HepG2 (cell line): ENCODE results near the gene CRY1. TPM values are rescaled to one million over a fixed set of nuclear protein-coding genes. Genes with fewer than 3 reads are reported as not detected.

Source experiments
- NONO ChIP-seq, 2 experiments: fragments of 450-650 bp in 1 of 2; sonication (generic) in 1 of 2; formaldehyde crosslinking in 1 of 2; IDR thresholded peaks in 1 of 2; conservative IDR thresholded peaks in 1 of 2; 2 replicates each; pipeline versions ENCODE4 v1.6.1 to v1.8.0; 2017 to 2022; ENCODE audit warnings: mild to moderate bottlenecking in 1 of 2, missing genetic modification reagents in 1 of 2, moderate library complexity in 1 of 2
- NPAS2 ChIP-seq: sonication (generic); formaldehyde crosslinking; IDR thresholded peaks from 2 replicates; pipeline ENCODE4 v1.8.0; 2022; ENCODE audit warnings: mild to moderate bottlenecking, missing genetic modification reagents, borderline replicate concordance
- RELA ChIP-seq: sonication (generic); formaldehyde crosslinking; IDR thresholded peaks from 2 replicates; pipeline ENCODE4 v1.4.0; 2020; ENCODE audit warnings: missing genetic modification reagents
- TBL1XR1 ChIP-seq: fragments of 150-350 bp; IDR thresholded peaks from 2 replicates; pipeline ENCODE4 v1.6.1; 2014; ENCODE audit warnings: borderline replicate concordance, low read length; ENCODE audit not compliant: partially characterized antibody
- WIZ ChIP-seq: sonication (generic); formaldehyde crosslinking; IDR thresholded peaks from 2 replicates; pipeline ENCODE4 v1.5.1; 2020; ENCODE audit warnings: mild to moderate bottlenecking, missing genetic modification reagents
- ZNF224 ChIP-seq: sonication (generic); formaldehyde crosslinking; IDR thresholded peaks from 2 replicates; pipeline ENCODE4 v1.5.0; 2020; ENCODE audit warnings: mild to moderate bottlenecking, missing genetic modification reagents
- ZNF251 ChIP-seq: sonication (generic); formaldehyde crosslinking; IDR thresholded peaks from 2 replicates; pipeline ENCODE4 v1.9.0; 2021; ENCODE audit warnings: mild to moderate bottlenecking, missing genetic modification reagents
- ZNF496 ChIP-seq: sonication (generic); formaldehyde crosslinking; IDR thresholded peaks from 2 replicates; pipeline ENCODE4 v1.8.1; 2023; ENCODE audit warnings: mild to moderate bottlenecking, moderate library complexity, missing genetic modification reagents; ENCODE audit not compliant: insufficient replicate concordance
- ZNF605 ChIP-seq: sonication (generic); formaldehyde crosslinking; IDR thresholded peaks from 2 replicates; pipeline ENCODE4 v1.8.0; 2022; ENCODE audit warnings: mild to moderate bottlenecking, missing genetic modification reagents
- ZNF773 ChIP-seq: sonication (generic); formaldehyde crosslinking; IDR thresholded peaks from 2 replicates; pipeline ENCODE4 v1.4.0; 2020; ENCODE audit warnings: missing genetic modification reagents, borderline replicate concordance
- ZNF839 ChIP-seq: sonication (generic); formaldehyde crosslinking; IDR thresholded peaks from 2 replicates; pipeline ENCODE4 v1.4.0; 2020; ENCODE audit warnings: missing genetic modification reagents, mild to moderate bottlenecking, borderline replicate concordance
- polyA plus RNA-seq, 8 experiments: library from polyadenylated mRNA; depleted of rRNA in 3 of 8; stranded (reverse) in 7 of 8; unstranded in 1 of 8; fragments of >200 nt; fragmentation: Illumina TruSeq in 4 of 8; extraction: Trizol in 4 of 8; gene quantifications; 2 replicates each; pipeline versions ENCODE4 v1.2.1 to v1.2.3, GENCODE V29; 2011 to 2016; ENCODE audit warnings: low read depth in 4 of 8, missing spikeins in 1 of 8, mixed read lengths in 1 of 8; ENCODE audit not compliant: insufficient read depth in 1 of 8
- total RNA-seq, 5 experiments: library from RNA; depleted of rRNA; stranded (reverse); fragments of >200 nt; fragmentation: Illumina TruSeq; extraction: Trizol; gene quantifications; 2 replicates each; pipeline ENCODE4 v1.2.3, GENCODE V29; 2016; ENCODE audit warnings: low read depth in 1 of 5
- TF ChIP-seq, protein P1 (sequence below): sonication (generic); formaldehyde crosslinking; IDR thresholded peaks from 2 replicates; pipeline ENCODE4 v1.8.0; 2022; ENCODE audit warnings: missing genetic modification reagents, mild to moderate bottlenecking, borderline replicate concordance
- TF ChIP-seq, protein P2 (sequence below), 2 experiments: sonication (generic) in 1 of 2; formaldehyde crosslinking in 1 of 2; IDR thresholded peaks; 2 replicates each; pipeline versions ENCODE4 v1.4.0 to v1.6.1; 2016 to 2020; ENCODE audit warnings: borderline replicate concordance in 1 of 2, low read depth in 1 of 2, mild to moderate bottlenecking in 1 of 2, missing genetic modification reagents in 1 of 2
- TF ChIP-seq, protein P3 (sequence below): sonication (generic); formaldehyde crosslinking; IDR thresholded peaks from 2 replicates; pipeline ENCODE4 v1.4.0; 2020; ENCODE audit warnings: missing genetic modification reagents, borderline replicate concordance
- TF ChIP-seq, protein P4 (sequence below): sonication (generic); formaldehyde crosslinking; IDR thresholded peaks from 2 replicates; pipeline ENCODE4 v1.8.0; 2022; ENCODE audit warnings: mild to moderate bottlenecking, missing genetic modification reagents, moderate library complexity

Gene CRY1
- total and polyA plus RNA-seq, 2 of the 13 experiments (the other 11 are each of a cell fraction or from before 2014, with no cell fraction given), result 11.4 to 13.9 TPM

DNA sequence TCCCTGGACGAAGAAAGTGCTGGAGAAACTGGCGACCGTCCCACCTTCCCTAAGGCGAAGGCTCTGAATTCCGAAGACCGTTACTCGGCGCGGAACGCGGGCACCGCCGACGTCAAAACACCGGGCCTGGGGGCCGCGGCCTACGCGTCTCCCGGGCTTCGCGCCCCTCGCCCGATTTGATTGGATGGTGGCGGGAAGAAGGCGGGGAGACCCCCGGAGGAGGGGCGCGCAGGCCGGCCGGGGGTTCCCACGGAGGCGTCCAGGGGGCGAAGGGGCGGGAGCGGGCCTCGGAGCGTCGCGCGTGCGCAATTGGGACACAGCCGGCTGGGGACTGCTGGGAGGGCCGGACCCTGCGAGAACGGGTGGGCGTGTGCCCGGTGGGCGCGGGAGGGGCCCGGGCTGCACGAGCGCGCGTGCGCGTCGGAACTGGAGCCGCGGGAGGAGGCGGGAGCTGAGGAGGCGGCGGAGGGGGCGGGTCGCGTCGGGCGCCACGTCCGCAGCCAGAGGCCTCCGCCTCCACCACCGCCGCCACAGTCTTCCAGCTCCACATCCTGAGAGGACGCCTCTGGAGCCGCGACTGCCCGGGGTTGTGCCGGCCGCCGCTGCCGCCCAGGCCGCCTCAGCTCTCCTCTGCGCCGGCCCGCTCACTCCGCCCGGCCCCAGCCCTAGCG lies 137.8 kb downstream of the CRY1 start, which contains the start of gene TMEM263 (continued):
- TF ChIP-seq, protein P1, sequence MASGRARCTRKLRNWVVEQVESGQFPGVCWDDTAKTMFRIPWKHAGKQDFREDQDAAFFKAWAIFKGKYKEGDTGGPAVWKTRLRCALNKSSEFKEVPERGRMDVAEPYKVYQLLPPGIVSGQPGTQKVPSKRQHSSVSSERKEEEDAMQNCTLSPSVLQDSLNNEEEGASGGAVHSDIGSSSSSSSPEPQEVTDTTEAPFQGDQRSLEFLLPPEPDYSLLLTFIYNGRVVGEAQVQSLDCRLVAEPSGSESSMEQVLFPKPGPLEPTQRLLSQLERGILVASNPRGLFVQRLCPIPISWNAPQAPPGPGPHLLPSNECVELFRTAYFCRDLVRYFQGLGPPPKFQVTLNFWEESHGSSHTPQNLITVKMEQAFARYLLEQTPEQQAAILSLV (CRISPR knock-in tag), result peak; percentile 48; the same call in 1 of the 2 replicates
- TF ChIP-seq ZNF839 (CRISPR knock-in tag), result no peak; the same call in 1 of the 2 replicates
- peak; percentile 28; the same call in 1 of the 2 replicates for TF ChIP-seq ZNF251 (CRISPR knock-in tag)
- no peak for TF ChIP-seq ZNF496 (CRISPR knock-in tag)
- no peak for TF ChIP-seq TBL1XR1
- no peak for TF ChIP-seq NPAS2
- no peak for TF ChIP-seq ZNF224 (CRISPR knock-in tag)
- TF ChIP-seq, protein P2, sequence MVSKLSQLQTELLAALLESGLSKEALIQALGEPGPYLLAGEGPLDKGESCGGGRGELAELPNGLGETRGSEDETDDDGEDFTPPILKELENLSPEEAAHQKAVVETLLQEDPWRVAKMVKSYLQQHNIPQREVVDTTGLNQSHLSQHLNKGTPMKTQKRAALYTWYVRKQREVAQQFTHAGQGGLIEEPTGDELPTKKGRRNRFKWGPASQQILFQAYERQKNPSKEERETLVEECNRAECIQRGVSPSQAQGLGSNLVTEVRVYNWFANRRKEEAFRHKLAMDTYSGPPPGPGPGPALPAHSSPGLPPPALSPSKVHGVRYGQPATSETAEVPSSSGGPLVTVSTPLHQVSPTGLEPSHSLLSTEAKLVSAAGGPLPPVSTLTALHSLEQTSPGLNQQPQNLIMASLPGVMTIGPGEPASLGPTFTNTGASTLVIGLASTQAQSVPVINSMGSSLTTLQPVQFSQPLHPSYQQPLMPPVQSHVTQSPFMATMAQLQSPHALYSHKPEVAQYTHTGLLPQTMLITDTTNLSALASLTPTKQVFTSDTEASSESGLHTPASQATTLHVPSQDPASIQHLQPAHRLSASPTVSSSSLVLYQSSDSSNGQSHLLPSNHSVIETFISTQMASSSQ (IDR thresholded peaks at IDR 0.05; ENCODE audit: low read depth), result no peak
- TF ChIP-seq, protein P2 (CRISPR knock-in tag; IDR thresholded peaks at IDR 0.05; ENCODE audit: borderline replicate concordance), result no peak
- peak; percentile 94; the same call in 1 of the 2 replicates for TF ChIP-seq ZNF773 (CRISPR knock-in tag)
- peak; percentile 97 for TF ChIP-seq ZNF605 (CRISPR knock-in tag)
- TF ChIP-seq, protein P3, sequence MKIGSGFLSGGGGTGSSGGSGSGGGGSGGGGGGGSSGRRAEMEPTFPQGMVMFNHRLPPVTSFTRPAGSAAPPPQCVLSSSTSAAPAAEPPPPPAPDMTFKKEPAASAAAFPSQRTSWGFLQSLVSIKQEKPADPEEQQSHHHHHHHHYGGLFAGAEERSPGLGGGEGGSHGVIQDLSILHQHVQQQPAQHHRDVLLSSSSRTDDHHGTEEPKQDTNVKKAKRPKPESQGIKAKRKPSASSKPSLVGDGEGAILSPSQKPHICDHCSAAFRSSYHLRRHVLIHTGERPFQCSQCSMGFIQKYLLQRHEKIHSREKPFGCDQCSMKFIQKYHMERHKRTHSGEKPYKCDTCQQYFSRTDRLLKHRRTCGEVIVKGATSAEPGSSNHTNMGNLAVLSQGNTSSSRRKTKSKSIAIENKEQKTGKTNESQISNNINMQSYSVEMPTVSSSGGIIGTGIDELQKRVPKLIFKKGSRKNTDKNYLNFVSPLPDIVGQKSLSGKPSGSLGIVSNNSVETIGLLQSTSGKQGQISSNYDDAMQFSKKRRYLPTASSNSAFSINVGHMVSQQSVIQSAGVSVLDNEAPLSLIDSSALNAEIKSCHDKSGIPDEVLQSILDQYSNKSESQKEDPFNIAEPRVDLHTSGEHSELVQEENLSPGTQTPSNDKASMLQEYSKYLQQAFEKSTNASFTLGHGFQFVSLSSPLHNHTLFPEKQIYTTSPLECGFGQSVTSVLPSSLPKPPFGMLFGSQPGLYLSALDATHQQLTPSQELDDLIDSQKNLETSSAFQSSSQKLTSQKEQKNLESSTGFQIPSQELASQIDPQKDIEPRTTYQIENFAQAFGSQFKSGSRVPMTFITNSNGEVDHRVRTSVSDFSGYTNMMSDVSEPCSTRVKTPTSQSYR (CRISPR knock-in tag), result no peak; the same call in 1 of the 2 replicates
- TF ChIP-seq, protein P4, sequence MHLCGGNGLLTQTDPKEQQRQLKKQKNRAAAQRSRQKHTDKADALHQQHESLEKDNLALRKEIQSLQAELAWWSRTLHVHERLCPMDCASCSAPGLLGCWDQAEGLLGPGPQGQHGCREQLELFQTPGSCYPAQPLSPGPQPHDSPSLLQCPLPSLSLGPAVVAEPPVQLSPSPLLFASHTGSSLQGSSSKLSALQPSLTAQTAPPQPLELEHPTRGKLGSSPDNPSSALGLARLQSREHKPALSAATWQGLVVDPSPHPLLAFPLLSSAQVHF, result no peak
- no peak for TF ChIP-seq NONO (IDR thresholded peaks at IDR 0.05)
- peak; percentile 61 for TF ChIP-seq NONO (CRISPR knock-in tag; conservative IDR thresholded peaks at IDR 0.05)
- 0 out of 2 replicates have a peak, but pooled peaks have one; percentile 40 for TF ChIP-seq RELA (CRISPR knock-in tag)
- TF ChIP-seq WIZ (CRISPR knock-in tag), result no peak
